PC-3 (cell line): ENCODE data around the gene NPRL2. TPM values are rescaled to one million over a fixed set of nuclear protein-coding genes. Genes with fewer than 3 reads are reported as not detected.
A peak's percentile ranks its signal among the peaks of the same experiment; 100 is the strongest.

Experiments
- ATAC-seq: fragments of 200-7000 bp; cut with Tn5 transposase; 2 replicates; pipeline ENCODE4 v1.9.1; 2020; ENCODE audit warnings: mild to moderate bottlenecking, moderate library complexity
- BruUV-seq: library from RNA; stranded (reverse); fragments of 400-500 nt; replicated peaks from 2 replicates; lab custom pipeline; 2021; lab: Mats Ljungman, UMichigan
- CTCF ChIA-PET: fragments of 300-600 bp; sonication (Branson Sonifier 250); formaldehyde crosslinking; loops from one replicate; lab custom pipeline; 2022; ENCODE audit warnings: antibody characterized with exemption; lab: Charles Lee
- POLR2A ChIA-PET: fragments of 300-600 bp; sonication (Branson Sonifier 250); formaldehyde crosslinking; loops from one replicate; lab custom pipeline; 2022; ENCODE audit warnings: antibody characterized with exemption; ENCODE audit not compliant: unreplicated experiment; lab: Charles Lee
- DNase-seq: peaks from one replicate; pipeline ENCODE4 v3.0.0-alpha.2; 2015
- H2AFZ ChIP-seq: fragments of 300-600 bp; sonication (generic); 2 replicates; pipeline ENCODE4 v1.6.0; 2016; ENCODE audit warnings: antibody characterized with exemption, low read length
- H3F3A ChIP-seq: fragments of 300-600 bp; sonication (generic); one replicate; pipeline ENCODE4 v1.6.0; 2017; ENCODE audit warnings: antibody characterized with exemption, low read length, control low read depth, mild to moderate bottlenecking; ENCODE audit not compliant: unreplicated experiment
- H3K27ac ChIP-seq: fragments of 300-600 bp; sonication (generic); 2 replicates; pipeline ENCODE4 v1.5.1; 2016; ENCODE audit warnings: mild to moderate bottlenecking, low read length
- H3K27me3 ChIP-seq: fragments of 300-600 bp; sonication (generic); 2 replicates; pipeline ENCODE4 v1.6.1; 2016; ENCODE audit warnings: low read length, mixed read lengths
- H3K36me3 ChIP-seq: fragments of 300-600 bp; sonication (generic); 2 replicates; pipeline ENCODE4 v1.6.1; 2016; ENCODE audit warnings: low read depth, mixed run types, low read length, mixed read lengths
- H3K4me1 ChIP-seq: fragments of 300-600 bp; sonication (generic); 2 replicates; pipeline ENCODE4 v1.5.1; 2016; ENCODE audit warnings: low read length; ENCODE audit not compliant: insufficient read depth
- H3K4me2 ChIP-seq: fragments of 300-600 bp; sonication (generic); 2 replicates; pipeline ENCODE4 v1.6.0; 2016; ENCODE audit warnings: low read length
- H3K4me3 ChIP-seq: fragments of 300-600 bp; sonication (generic); 2 replicates; pipeline ENCODE4 v1.5.1; 2016; ENCODE audit warnings: mild to moderate bottlenecking, low read length, mixed read lengths
- H3K79me2 ChIP-seq: fragments of 300-600 bp; sonication (generic); 2 replicates; pipeline ENCODE4 v1.6.1; 2017; ENCODE audit warnings: low read length, mixed read lengths
- H3K9ac ChIP-seq: fragments of 300-600 bp; sonication (generic); 2 replicates; pipeline ENCODE4 v1.6.0; 2016; ENCODE audit warnings: mild to moderate bottlenecking, low read length
- H3K9me2 ChIP-seq: fragments of 300-600 bp; sonication (generic); replicated peaks from 2 replicates; pipeline ENCODE4 v1.6.1; 2016; ENCODE audit warnings: mixed run types, low read length, mixed read lengths
- H3K9me3 ChIP-seq: fragments of 300-600 bp; sonication (generic); 2 replicates; pipeline ENCODE4 v1.6.1; 2016; ENCODE audit warnings: low read length, mixed read lengths
- H4K20me1 ChIP-seq: fragments of 300-600 bp; sonication (generic); 2 replicates; pipeline ENCODE4 v1.6.1; 2016; ENCODE audit warnings: low read length, mixed read lengths
- CTCF ChIP-seq: fragments of 300-600 bp; sonication (generic); conservative IDR thresholded peaks from 2 replicates; pipeline ENCODE4 v1.5.1; 2017; ENCODE audit warnings: antibody characterized with exemption, low read depth, mild to moderate bottlenecking, low read length
- EZH2 ChIP-seq: fragments of 300-600 bp; sonication (generic); IDR thresholded peaks from one replicate; pipeline ENCODE4 v1.6.1; 2017; ENCODE audit warnings: antibody characterized with exemption, mild to moderate bottlenecking, low read length; ENCODE audit not compliant: unreplicated experiment
- EZH2phosphoT487 ChIP-seq: fragments of 300-600 bp; sonication (generic); IDR thresholded peaks from 2 replicates; pipeline ENCODE4 v1.6.1; 2018; ENCODE audit warnings: mild to moderate bottlenecking, antibody characterized with exemption, low read length, borderline replicate concordance
- intact Hi-C: fragments of 100-400 bp; cut with micrococcal nuclease; formaldehyde crosslinking; loops from 2 replicates; pipeline ENCODE4 v1.9.0; 2023
- total RNA-seq: library from RNA; depleted of rRNA; stranded (reverse); fragments of >200 nt; gene quantifications from 2 replicates; pipeline ENCODE4 v1.2.3, GENCODE V29; 2014

NPRL2 gene
- total RNA-seq, 1 experiment from 2014 or later, result 56.9 TPM

DNA sequence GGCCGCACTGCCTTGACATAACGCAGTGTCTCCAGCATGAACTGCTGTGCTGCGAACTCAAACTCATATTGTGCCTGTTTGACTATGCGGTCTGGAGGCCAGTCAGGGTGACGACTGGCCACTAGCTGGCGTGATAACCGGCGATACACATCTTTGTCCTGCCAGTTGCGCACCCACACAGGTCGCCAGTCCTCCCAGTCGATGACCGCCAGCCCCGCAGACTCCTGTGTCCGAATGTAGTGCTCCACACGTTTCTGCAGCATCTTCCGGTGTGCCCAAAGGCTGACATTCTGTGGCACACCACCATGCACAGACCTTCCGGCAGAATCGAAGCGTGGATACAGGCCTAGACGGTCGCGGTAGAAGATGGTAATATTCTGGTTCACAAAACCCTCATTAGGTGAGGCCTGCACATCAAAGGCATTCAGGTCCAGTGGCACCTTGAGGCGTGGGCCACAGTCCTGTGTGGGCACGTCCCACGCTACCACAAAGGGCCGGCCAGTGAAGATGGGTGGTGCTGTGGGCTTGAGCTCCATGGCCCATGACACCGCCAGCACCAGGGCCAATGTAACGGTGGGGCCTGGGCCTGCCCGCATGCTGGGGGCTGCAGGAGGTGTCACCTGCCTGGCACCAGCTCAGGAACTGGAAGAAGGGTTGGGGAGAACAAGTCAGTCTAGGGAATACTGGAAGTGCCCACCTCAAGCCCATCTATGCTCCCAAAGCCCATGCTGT is 30.5 kb downstream of the NPRL2 start:
- Histone ChIP-seq H3K4me2 (peak overlapping the region; percentile 99), H4K20me1 (no peaks in the 10 kb centered on the region), H3K9me3 (no peaks in the 10 kb centered on the region), H3K27me3 (no peaks in the 10 kb centered on the region), H3K9ac (peak overlapping the region; percentile 93), H3K36me3 (peaks cover 6% of the 10 kb centered on the region), H3K9me2 (no peaks in the 10 kb centered on the region), H3K79me2 (peaks cover 33% of the 10 kb centered on the region), H3K27ac (peak overlapping the region; percentile 86), H3K4me1 (peaks cover 48% of the 10 kb centered on the region), H2AFZ (no peak overlapping the region), H3K4me3 (peak overlapping the region; percentile 97), H3F3A (peaks cover 13% of the 10 kb centered on the region)
- CTCF ChIA-PET, result no interaction called here
- DNase-seq (no peak), ATAC-seq (no peak)
- no peak for TF ChIP-seq CTCF
- TF ChIP-seq EZH2, result no peak
- no peak for TF ChIP-seq EZH2phosphoT487
- POLR2A ChIA-PET, result no interaction called here
- BruUV-seq, result no TSS peak
- intact Hi-C loops, result loop anchor here (5.0 kb wide), 1 partner anchor 123 kb away; no protein-coding TSS in a partner anchor

GRCh38 chr3:50319181-50319893 is 31.2 kb downstream of the NPRL2 start:
- Histone ChIP-seq H3K9me3 (no peaks in the 10 kb centered on the region), H3K4me1 (peaks cover 48% of the 10 kb centered on the region), H3K9me2 (no peaks in the 10 kb centered on the region), H3K4me2 (peak overlapping the region; percentile 88), H3K79me2 (peaks cover 35% of the 10 kb centered on the region), H3K36me3 (peaks cover 6% of the 10 kb centered on the region), H3F3A (peaks cover 13% of the 10 kb centered on the region), H3K4me3 (no peak overlapping the region), H3K9ac (no peak overlapping the region), H3K27me3 (no peaks in the 10 kb centered on the region), H3K27ac (no peak overlapping the region), H2AFZ (no peak overlapping the region), H4K20me1 (no peaks in the 10 kb centered on the region)
- ChIA-PET POLR2A (no interaction called here), CTCF (no interaction called here)
- intact Hi-C loops, result no loop called here
- TF ChIP-seq EZH2, result no peak
- TF ChIP-seq CTCF, result no peak
- BruUV-seq, result no TSS peak
- no peak for DNase-seq
- ATAC-seq, result no peak

- H3K9me3 ChIP-seq, result no peaks in the 10 kb centered on the region
- H3K4me3 ChIP-seq, result no peak overlapping the region
- no peaks in the 10 kb centered on the region for H3K27me3 ChIP-seq
- TF ChIP-seq CTCF (no peak), EZH2 (no peak), EZH2phosphoT487 (no peak)
- H3K36me3 ChIP-seq, result peaks cover 6% of the 10 kb centered on the region
- no peak overlapping the region for H3K9ac ChIP-seq
- ChIA-PET CTCF (no interaction called here), POLR2A (no interaction called here)
- no peak overlapping the region for H2AFZ ChIP-seq
- intact Hi-C loops, result no loop called here
- peaks cover 13% of the 10 kb centered on the region for H3F3A ChIP-seq
- peaks cover 48% of the 10 kb centered on the region for H3K4me1 ChIP-seq
- H3K4me2 ChIP-seq, result peak overlapping the region; percentile 88
- no peak overlapping the region for H3K27ac ChIP-seq
- H4K20me1 ChIP-seq, result no peaks in the 10 kb centered on the region
- ATAC-seq (no peak), DNase-seq (no peak)
- peaks cover 35% of the 10 kb centered on the region for H3K79me2 ChIP-seq
- H3K9me2 ChIP-seq, result no peaks in the 10 kb centered on the region
- BruUV-seq, result no TSS peak
These were observed 32.0 kb downstream of the NPRL2 start for GRCh38 chr3:50318615-50319014.
